BLaER1 treated with 17β-estradiol and CSF1 and Interleukin-3, amounts not matched to agents 10 nM and 100 nM (cell line): ENCODE results near the gene UQCC3.
"Not testable (repeated sequence)": the region's sequence is repeated elsewhere in the genome, so short reads cannot be mapped to it uniquely, and the experiment has no call there.

Experiments
- H3K27ac ChIP-seq, 11 experiments: shearing (Covaris generic); formaldehyde crosslinking; 2 replicates each; pipeline ENCODE4 v1.8.1; 2022
- H3K27me3 ChIP-seq, 11 experiments: shearing (Covaris generic); formaldehyde crosslinking; 2 replicates each; pipeline ENCODE4 v1.8.1; 2022
- H3K36me3 ChIP-seq, 11 experiments: shearing (Covaris generic); formaldehyde crosslinking; 2 replicates each; pipeline ENCODE4 v1.8.1; 2022
- H3K4me1 ChIP-seq, 10 experiments: shearing (Covaris generic); formaldehyde crosslinking; 2 replicates each; pipeline ENCODE4 v1.8.1; 2022
- H3K4me2 ChIP-seq, 11 experiments: shearing (Covaris generic); formaldehyde crosslinking; 2 replicates each; pipeline ENCODE4 v1.8.1; 2022
- H3K4me3 ChIP-seq, 10 experiments: shearing (Covaris generic); formaldehyde crosslinking; 2 replicates each; pipeline ENCODE4 v1.8.1; 2022
- H3K9ac ChIP-seq, 11 experiments: shearing (Covaris generic); formaldehyde crosslinking; 2 replicates each; pipeline ENCODE4 v1.8.1; 2022
- H3K9me3 ChIP-seq, 11 experiments: shearing (Covaris generic); formaldehyde crosslinking; replicated peaks in 1 of 11; 2 replicates each; pipeline ENCODE4 v1.8.1; 2022
- H4K20me1 ChIP-seq, 11 experiments: shearing (Covaris generic); formaldehyde crosslinking; 2 replicates each; pipeline ENCODE4 v1.8.1; 2022
- Cebpa-rat ChIP-seq, 11 experiments: shearing (Covaris generic); IDR thresholded peaks; 2 replicates each; pipeline ENCODE4 v1.8.1; 2022

Gene UQCC3

GRCh38 chr11:62678770-62679696 lies 7.6 kb downstream of the UQCC3 start, which contains the start of gene UBXN1:
Gene UBXN1 (minus strand): TSS chr11:62679073. CDS start chr11:62678923, 150 bp downstream.
- Histone ChIP-seq H3K36me3 (peaks cover 39 to 42% (median 41%) of the 10 kb centered on the region in 11 experiments), H3K4me1 (peaks cover 35 to 51% (median 46%) of the 10 kb centered on the region in 10 experiments), H4K20me1 (peaks cover 0 to 26% (median 16%) of the 10 kb centered on the region in 11 experiments; a peak in 11 of 22 replicates), H3K9me3 (no peaks in the 10 kb centered on the region), H3K9ac (peak within 1 kb of the TSS; percentile 92 to 98 (median 97)), H3K4me2 (peak within 1 kb of the TSS; percentile 71 to 97 (median 92)), H3K27ac (peak within 1 kb of the TSS; percentile 87 to 96 (median 93)), H3K4me3 (peak within 1 kb of the TSS; percentile 81 to 99 (median 97)), H3K27me3 (no peaks in the 10 kb centered on the region)
- TF ChIP-seq Cebpa-rat (IDR thresholded peaks at IDR 0.05) = peak in 2 of 11 experiments; percentile 42 to 62; a peak in 2 of 22 replicates

DNA sequence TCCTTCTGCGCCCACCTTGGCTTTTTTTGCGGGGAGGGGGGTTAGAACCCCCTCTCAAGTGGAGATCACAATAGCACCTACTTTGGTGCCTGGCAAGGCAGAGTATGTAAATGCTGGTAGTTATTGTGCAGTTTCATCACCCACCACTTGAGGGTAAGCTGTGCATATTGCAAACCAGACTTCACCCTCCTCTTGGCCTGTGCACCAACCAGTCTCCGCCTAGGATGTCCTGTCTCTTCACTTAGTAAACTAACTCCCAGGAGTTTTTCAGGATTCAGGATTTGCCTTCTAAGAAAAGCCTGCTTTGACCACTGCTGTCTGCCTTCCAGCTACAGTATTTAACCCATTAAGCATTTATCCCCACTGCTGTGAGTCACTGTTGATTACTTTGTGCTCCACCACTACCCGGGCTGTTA lies 9.4 kb downstream of the UQCC3 start:
- Histone ChIP-seq H3K4me1 (peaks cover 35 to 48% (median 43%) of the 10 kb centered on the region in 10 experiments), H3K27ac (peak overlapping the region in 9 of 11 experiments; percentile 4 to 96 (median 93); a peak in 13 of 22 replicates), H3K36me3 (peaks cover 21 to 24% (median 23%) of the 10 kb centered on the region in 11 experiments), H3K27me3 (no peaks in the 10 kb centered on the region), H3K9me3 (no peaks in the 10 kb centered on the region), H3K9ac (peak overlapping the region in 6 of 11 experiments; percentile 19 to 98 (median 36); a peak in 7 of 22 replicates), H4K20me1 (peaks cover 0 to 25% (median 16%) of the 10 kb centered on the region in 11 experiments; a peak in 11 of 22 replicates), H3K4me2 (peak overlapping the region in 7 of 11 experiments; percentile 8 to 96 (median 44); a peak in 9 of 22 replicates), H3K4me3 (no peak overlapping the region)
- no peak for TF ChIP-seq Cebpa-rat (IDR thresholded peaks at IDR 0.05)

- Histone ChIP-seq H3K4me2 (no peak overlapping the region), H4K20me1 (peaks cover 0 to 8% (median 4%) of the 10 kb centered on the region in 11 experiments; a peak in 8 of 22 replicates), H3K27me3 (no peaks in the 10 kb centered on the region), H3K36me3 (peaks cover 4 to 7% (median 6%) of the 10 kb centered on the region in 11 experiments), H3K4me3 (no peak overlapping the region), H3K9me3 (no peaks in the 10 kb centered on the region), H3K4me1 (peaks cover 22 to 32% (median 29%) of the 10 kb centered on the region in 10 experiments), H3K27ac (no peak overlapping the region), H3K9ac (no peak overlapping the region)
- no peak for TF ChIP-seq Cebpa-rat (IDR thresholded peaks at IDR 0.05)
These were observed 11.0 kb downstream of the UQCC3 start for GRCh38 chr11:62682518-62682917.

- Histone ChIP-seq H3K4me3 (no peak overlapping the region), H3K9me3 (no peaks in the 10 kb centered on the region), H3K27me3 (no peaks in the 10 kb centered on the region), H4K20me1 (peaks cover 0 to 9% (median 0%) of the 10 kb centered on the region in 11 experiments; a peak in 1 of 22 replicates), H3K36me3 (peaks cover 31 to 37% (median 35%) of the 10 kb centered on the region in 11 experiments), H3K4me1 (no peaks in the 10 kb centered on the region), H3K4me2 (no peak overlapping the region), H3K27ac (no peak overlapping the region), H3K9ac (no peak overlapping the region)
- TF ChIP-seq Cebpa-rat (IDR thresholded peaks at IDR 0.05) = no peak
These were observed 16.3 kb downstream of the UQCC3 start for GRCh38 chr11:62687508-62688396.

DNA sequence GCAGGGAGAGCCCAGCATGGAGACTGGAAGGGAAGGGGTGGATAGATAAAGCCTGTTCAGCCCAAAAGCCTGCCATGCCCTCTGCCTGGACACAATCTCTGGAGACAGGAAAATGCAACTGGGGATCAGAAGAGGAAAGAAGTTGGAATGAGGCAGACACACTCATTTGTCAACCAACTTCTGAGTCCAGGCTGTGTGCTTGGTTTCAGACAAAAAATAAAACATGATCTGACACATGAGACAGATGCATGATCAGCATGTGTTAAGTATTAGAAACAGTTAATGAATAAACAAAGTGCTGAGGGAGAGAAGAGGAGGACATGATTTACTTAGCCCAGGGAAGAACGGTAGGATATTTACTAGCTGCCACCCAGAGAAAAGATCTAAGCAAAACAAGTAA lies 17.0 kb downstream of the UQCC3 start:
- H3K27ac ChIP-seq = no peak overlapping the region
- no peak overlapping the region for H3K4me3 ChIP-seq
- no peaks in the 10 kb centered on the region for H3K4me1 ChIP-seq
- peaks cover 38 to 44% (median 42%) of the 10 kb centered on the region in 11 experiments for H3K36me3 ChIP-seq
- H3K9ac ChIP-seq = 0 out of 22 replicates have a peak overlapping the region, but pooled peaks of 1 of the 11 experiments have one; percentile 16
- no peak for TF ChIP-seq Cebpa-rat (IDR thresholded peaks at IDR 0.05)
- peaks cover 0 to 9% (median 0%) of the 10 kb centered on the region in 11 experiments; a peak in 1 of 22 replicates for H4K20me1 ChIP-seq
- H3K27me3 ChIP-seq = no peaks in the 10 kb centered on the region
- no peak overlapping the region for H3K4me2 ChIP-seq
- no peaks in the 10 kb centered on the region for H3K9me3 ChIP-seq

DNA sequence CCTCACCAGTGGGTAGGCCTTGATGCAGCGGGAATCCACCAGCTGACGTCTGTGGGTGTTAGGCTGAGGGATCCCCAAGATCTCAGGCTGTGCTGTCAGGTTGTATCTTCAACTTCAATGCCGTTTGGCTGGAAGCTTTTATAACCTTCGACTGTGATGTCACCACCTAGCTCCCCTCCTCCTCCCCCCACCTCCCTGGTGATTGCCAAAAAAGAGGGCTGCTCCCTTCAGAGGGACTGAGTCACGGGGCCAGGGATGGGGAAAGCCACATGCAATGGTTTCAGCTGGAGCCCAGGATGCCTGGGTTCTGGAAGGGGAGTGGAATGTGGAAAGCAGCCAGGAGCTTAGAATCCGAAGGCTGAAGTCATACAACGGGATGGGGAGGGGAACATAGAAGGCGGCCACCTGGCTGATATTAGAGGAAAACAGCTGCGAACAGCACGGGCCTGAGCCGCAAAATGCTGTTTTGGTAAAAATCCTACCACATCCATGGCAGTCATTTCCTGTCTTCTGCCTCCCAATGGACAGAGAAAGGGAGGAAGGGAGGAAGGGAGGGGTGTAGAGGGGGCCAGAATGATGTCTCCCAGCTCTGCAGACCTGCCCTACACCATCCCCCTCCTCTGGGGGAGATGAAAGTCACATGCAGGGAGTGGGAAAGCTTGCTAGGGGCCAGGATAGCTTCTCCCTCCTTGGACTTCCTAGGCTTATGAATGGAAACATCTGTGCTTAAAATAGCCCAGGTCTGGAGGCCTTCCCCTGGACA lies 18.1 kb downstream of the UQCC3 start, which contains the start of gene LRRN4CL:
Gene LRRN4CL, minus strand, starts transcription at position 110 of the 763 bp plus-strand sequence. CDS start 1,022 bp downstream, outside the sequence.
- no peak within 1 kb of the TSS for H3K27ac ChIP-seq
- no peaks in the 10 kb centered on the region for H3K27me3 ChIP-seq
- H3K36me3 ChIP-seq = peaks cover 40 to 55% (median 53%) of the 10 kb centered on the region in 11 experiments
- H3K9ac ChIP-seq = peak within 1 kb of the TSS in 6 of 11 experiments; percentile 4 to 29 (median 16); a peak in 2 of 22 replicates
- no peak within 1 kb of the TSS for H3K4me2 ChIP-seq
- TF ChIP-seq Cebpa-rat (IDR thresholded peaks at IDR 0.05) = no peak
- no peaks in the 10 kb centered on the region for H3K4me1 ChIP-seq
- H3K4me3 ChIP-seq = no peak within 1 kb of the TSS
- H4K20me1 ChIP-seq = peaks cover 0 to 9% (median 0%) of the 10 kb centered on the region in 11 experiments; a peak in 1 of 22 replicates
- H3K9me3 ChIP-seq = no peaks in the 10 kb centered on the region

GRCh38 chr11:62693624-62694023 lies 22.2 kb downstream of the UQCC3 start:
- not testable (repeated sequence) for H3K4me3 ChIP-seq, H3K4me2 ChIP-seq, H3K4me1 ChIP-seq, H3K9me3 ChIP-seq, H3K27me3 ChIP-seq, H3K27ac ChIP-seq, H4K20me1 ChIP-seq
- Histone ChIP-seq H3K9ac (peak overlapping the region in 1 of 11 experiments; percentile 21; a peak in 1 of 22 replicates), H3K36me3 (peaks cover 40 to 79% (median 59%) of the 10 kb centered on the region in 11 experiments)
